Measurements from ENCODE around the gene DDIT3. TPM values are rescaled to one million over a fixed set of nuclear protein-coding genes. Genes with fewer than 3 reads are reported as not detected.
A peak's percentile ranks its signal among the peaks of the same experiment; 100 is the strongest.

The DDIT3 gene
- total and polyA plus RNA-seq, 2 of the 13 experiments (the other 11 are each of a cell fraction or from before 2014, with no cell fraction given) = 27.5 to 48.7 TPM

- TF ChIP-seq ZNF142 (CRISPR knock-in tag; IDR thresholded peaks at IDR 0.05) = peak; percentile 76; the same call in 1 of the 2 replicates
- no peak for TF ChIP-seq FOXA1 (IDR thresholded peaks at IDR 0.05)
- TF ChIP-seq FOXA1 (CRISPR knock-in tag; IDR thresholded peaks at IDR 0.05) = no peak
- TF ChIP-seq ZNF737 (CRISPR knock-in tag; IDR thresholded peaks at IDR 0.05; ENCODE audit: borderline replicate concordance) = no peak
- 0 out of 2 replicates have a peak, but pooled peaks have one; percentile 17 for TF ChIP-seq SKIL (CRISPR knock-in tag; IDR thresholded peaks at IDR 0.05; ENCODE audit: borderline replicate concordance)
- TF ChIP-seq DR1 (CRISPR knock-in tag; IDR thresholded peaks at IDR 0.05) = no peak
- no peak for TF ChIP-seq MAFG (CRISPR knock-in tag; IDR thresholded peaks at IDR 0.05)
- no peak for TF ChIP-seq MEIS1 (CRISPR knock-in tag; IDR thresholded peaks at IDR 0.05; ENCODE audit: borderline replicate concordance)
- no peak for TF ChIP-seq MATR3 (CRISPR knock-in tag; IDR thresholded peaks at IDR 0.05)
- TF ChIP-seq ZNF691 (CRISPR knock-in tag; IDR thresholded peaks at IDR 0.05; ENCODE audit: borderline replicate concordance, low read depth) = no peak
- TF ChIP-seq AGO2 (optimal IDR thresholded peaks at IDR 0.05; ENCODE audit: low read depth, low read length) = no peak
- TF ChIP-seq KLF13 (CRISPR knock-in tag; IDR thresholded peaks at IDR 0.05) = no peak
- no peak for TF ChIP-seq ZNF576 (CRISPR knock-in tag; IDR thresholded peaks at IDR 0.05)
- TF ChIP-seq ZNF766 (CRISPR knock-in tag; IDR thresholded peaks at IDR 0.05; ENCODE audit: borderline replicate concordance) = no peak
- TF ChIP-seq ZNF558 (CRISPR knock-in tag; IDR thresholded peaks at IDR 0.05; ENCODE audit: borderline replicate concordance) = no peak
- TF ChIP-seq MXD4 (CRISPR knock-in tag; IDR thresholded peaks at IDR 0.05) = 0 out of 2 replicates have a peak, but pooled peaks have one; percentile 28
- no peak for TF ChIP-seq ZBTB8A (CRISPR knock-in tag; IDR thresholded peaks at IDR 0.05; ENCODE audit: borderline replicate concordance, low read depth)
- TF ChIP-seq SRY (CRISPR knock-in tag; IDR thresholded peaks at IDR 0.05) = 0 out of 2 replicates have a peak, but pooled peaks have one; percentile 71
- peak; percentile 74 for TF ChIP-seq ZNF263 (CRISPR knock-in tag; IDR thresholded peaks at IDR 0.05)
- TF ChIP-seq HOXA9 (CRISPR knock-in tag; IDR thresholded peaks at IDR 0.05; ENCODE audit: borderline replicate concordance) = peak; percentile 52; the same call in 1 of the 2 replicates
These were observed 44.8 kb downstream of the DDIT3 start (continued) for GRCh38 chr12:57475271-57476161.

All from HepG2 (cell line).